Dermis microvascular lymphatic vessel endothelial cell (primary cell): ENCODE results near the gene TMEM255A. TPM values are rescaled to one million over a fixed set of nuclear protein-coding genes. Genes with fewer than 3 reads are reported as not detected.
"Not testable (repeated sequence)": the region's sequence is repeated elsewhere in the genome, so short reads cannot be mapped to it uniquely, and the experiment has no call there.

Source experiments
- DNase-seq, 2 donors: peaks; one replicate each; pipeline versions ENCODE4 v3.0.0 to v3.0.0-alpha.2; 2010; ENCODE audit warnings: low read depth in 2 of 2
- total RNA-seq: library from RNA; depleted of rRNA; stranded (reverse); fragments of >200 nt; gene quantifications from 2 replicates; pipeline ENCODE4 v1.2.1, GENCODE V29; 2014

The TMEM255A gene
- not detected in 2 replicates for total RNA-seq

DNA sequence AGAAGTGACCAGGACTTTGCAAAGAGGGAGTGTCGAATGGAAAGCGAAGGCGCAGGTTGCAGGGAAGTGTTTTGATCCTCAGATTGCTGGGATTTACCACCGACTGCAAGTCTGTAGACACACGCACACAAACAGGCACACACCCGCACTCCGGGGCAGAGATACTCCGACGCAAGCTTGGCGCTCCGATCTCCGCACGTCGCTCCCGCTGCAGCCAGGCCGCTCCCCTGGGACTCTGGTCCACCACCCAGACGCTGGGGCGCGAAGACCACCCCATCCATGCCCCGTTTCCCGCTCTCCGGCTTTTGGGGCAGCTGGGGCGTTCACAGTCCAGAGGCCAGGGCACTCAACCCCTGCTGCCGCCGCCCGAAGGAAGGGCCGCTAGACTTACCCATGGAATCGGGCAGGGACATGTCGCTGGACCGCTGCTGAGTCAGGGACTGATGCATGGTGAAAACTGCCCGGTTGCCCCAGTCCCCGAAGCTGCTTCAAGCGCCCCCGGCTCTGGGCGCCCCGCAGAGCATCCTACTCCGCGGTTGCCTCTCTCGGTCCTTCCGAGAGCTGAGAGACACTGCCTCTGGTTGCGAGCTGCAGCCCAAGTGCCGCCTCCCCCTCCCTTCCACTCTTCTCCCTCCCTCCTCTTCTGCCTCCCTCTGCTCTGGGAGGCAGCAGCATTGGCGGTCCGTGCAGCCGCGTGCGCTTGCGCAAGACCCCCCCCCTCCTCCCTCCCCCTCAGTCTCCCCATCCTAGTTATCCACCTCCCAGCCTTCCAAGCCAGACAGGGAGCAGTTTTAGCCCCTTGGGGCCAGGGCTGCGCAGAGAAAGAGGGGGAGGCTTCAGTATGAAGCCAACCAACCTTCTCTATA lies at the start of gene TMEM255A:
Gene TMEM255A (minus strand): TSS at position 601 of the 866 bp plus-strand sequence. CDS start 152 bp downstream, at position 449.
- no peak for DNase-seq

DNA sequence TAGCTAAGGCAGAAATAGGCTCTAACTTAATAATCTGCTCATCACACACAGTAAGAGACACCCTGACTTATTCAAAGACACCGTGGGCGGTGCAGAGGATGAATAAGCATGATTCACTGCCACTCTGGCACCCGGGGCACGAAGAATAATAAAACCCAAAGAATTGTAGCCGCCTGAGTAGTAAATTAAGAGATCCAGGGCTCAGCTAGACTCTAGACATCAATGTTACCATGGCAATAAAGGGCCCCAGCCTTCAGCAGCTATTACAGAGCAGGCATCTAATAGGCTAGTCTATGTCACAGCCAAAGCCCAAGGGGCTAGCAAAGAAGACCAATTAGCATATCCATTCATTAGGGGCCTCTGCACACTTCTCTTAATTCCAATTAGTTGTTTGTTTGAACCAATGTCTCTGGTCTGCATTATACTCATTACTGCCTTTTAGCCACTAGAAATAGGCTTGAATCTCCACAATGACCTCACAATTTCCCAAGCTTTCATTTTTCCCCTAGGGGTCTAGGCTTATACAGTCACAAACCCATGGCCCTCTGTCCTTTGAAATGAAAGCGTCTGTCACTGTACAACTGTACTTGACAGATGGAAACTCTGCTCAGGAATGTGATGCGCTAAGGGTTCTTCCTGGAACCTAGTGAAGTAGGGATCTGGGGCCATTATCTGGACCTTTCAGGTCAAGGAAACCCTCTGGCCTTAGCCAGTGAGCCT lies 47.6 kb upstream of the TMEM255A start:
- no peak for DNase-seq

DNA sequence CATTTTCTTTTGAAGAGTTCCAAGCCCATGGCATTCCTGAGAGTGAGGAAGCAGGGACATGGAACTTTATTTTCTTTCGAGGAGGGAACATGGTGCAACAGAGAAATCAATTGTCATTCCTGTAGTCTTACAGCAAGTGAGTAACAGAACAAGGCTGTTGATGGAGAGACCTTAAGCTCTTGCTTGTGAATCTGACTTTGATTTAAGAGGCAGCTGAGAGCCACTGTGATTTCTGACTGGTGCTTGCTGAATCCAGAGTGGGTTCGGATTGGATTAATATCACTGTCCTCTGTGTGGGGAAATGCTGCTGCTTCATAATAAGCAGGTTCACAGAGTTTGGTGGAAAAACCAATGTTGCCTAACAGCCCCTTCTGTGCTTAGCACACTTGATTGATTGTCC lies 45.9 kb upstream of the TMEM255A start:
- DNase-seq: no peak

DNA sequence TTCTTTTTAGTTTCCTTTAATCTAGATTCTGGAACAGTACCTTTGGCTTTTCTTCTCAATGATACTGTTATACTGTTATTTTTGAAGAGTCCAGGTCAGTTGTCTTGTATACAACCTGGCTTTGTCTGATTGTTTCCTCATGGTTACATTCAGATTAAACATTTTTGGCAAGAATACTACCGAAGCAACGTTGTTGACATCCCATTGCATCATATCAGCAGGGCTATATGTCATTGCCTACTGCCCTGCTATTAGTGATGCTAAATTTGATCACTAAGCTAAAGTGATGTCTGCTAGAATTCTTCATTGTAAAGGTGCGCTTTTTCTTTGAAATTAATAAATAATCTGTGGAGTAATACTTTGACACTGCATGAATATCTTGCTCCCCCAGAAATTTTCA lies 44.8 kb upstream of the TMEM255A start:
- DNase-seq: no peak

DNA sequence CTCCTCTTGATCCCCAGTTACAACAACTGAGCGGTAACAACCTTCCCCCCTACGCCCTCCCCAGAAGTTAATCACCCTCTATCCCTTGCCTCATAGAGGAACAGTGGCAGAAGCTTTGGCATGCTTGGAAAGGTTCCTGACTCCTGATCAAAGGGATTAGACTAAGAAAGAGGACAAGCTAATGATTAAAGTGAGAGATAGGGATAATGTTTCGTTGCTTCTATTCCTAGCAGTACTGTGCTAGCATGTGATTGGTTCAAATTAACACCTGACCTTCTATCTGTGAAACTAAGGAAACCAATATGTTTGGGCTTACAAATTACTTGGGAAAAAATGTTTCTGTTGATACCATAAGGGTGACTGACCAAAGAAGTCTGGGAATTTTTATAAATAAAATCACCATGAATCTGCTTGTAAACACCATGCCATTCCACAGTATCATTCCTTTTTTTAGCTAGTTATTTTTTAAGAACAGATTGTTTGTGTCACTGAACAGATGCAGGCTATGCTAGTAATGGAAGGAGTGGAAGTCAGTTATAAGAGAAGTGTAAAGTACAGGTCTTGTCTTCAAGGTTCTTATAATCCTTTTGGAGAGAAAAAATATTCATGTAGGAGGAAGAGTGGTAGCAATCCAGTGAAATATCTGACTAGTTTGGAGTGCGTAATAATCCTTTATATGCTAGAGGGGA lies 39.3 kb upstream of the TMEM255A start:
- DNase-seq: no peak

DNA sequence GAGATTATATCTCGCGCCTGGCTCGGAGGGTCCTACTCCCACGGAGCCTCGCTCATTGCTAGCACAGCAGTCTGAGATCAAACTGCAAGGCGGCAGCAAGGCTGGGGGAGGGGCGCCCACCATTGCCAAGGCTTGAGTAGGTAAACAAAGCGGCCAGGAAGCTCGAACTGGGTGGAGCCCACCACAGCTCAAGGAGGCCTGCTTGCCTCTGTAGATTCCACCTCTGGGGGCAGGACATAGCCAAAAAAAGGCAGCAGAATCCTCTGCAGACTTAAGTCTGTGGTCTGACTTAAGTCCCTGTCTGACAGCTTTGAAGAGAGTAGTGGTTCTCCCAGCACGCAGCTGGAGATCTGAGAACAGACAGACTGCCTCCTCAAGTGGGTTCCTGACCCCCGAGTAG lies 33.3 kb upstream of the TMEM255A start:
- not testable (repeated sequence) for DNase-seq

DNA sequence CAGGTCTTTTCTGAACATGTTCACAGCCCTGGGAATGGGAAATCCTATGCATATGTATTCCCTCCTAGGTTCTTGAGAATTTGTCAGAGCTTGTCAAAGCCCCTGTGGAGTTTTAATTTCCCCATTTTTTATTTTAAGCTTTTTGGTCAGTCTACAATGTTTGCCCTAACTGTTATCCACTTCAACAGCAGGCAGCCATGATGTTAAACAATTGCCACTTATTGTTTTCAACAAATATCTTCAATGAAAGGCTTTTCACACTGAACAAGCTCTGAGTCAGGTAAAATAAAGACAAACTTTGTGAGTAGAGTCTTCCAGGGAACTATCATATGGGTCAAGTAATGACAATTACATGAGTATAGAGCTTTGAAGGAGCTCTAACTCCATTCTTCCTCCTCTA lies 25.6 kb upstream of the TMEM255A start:
- no peak for DNase-seq

DNA sequence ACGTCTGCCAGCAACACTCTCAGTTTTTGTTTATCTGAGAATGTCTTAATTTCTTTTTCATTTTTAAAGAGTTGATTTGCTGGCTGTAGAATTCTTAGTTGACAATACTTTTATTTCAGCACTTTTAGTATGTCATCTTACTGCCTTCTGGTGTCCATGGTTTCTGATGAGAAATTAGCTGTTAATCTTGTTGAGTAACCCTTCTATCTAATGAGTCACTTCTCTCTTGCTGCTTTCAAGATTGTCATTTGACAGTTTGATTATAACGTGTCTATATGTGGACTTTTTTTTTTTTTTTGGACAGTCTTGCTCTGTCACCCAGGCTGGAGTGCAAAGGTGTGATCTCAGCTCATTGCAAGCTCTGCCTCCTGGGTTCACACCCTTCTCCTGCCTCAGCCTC lies 24.0 kb upstream of the TMEM255A start:
- DNase-seq: no peak

DNA sequence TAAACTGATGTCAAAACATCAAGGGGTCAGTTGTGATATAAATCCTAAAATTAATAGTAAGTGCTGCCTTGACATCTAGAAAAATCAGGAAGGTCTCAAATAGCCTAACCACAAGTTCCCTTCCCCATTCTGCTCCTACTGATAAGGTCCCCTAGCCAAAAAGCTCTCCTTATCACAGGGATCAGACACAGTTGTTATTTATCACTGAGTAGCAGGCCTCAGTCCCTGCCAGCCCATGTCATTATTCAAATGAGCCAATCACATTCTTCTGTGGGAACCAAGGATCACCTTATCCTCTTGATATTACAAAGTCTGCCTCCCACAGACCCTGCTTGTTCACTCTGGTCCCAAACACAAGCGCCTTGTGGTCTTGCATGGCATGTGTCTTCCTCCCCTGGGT lies 23.3 kb upstream of the TMEM255A start:
- no peak for DNase-seq

DNA sequence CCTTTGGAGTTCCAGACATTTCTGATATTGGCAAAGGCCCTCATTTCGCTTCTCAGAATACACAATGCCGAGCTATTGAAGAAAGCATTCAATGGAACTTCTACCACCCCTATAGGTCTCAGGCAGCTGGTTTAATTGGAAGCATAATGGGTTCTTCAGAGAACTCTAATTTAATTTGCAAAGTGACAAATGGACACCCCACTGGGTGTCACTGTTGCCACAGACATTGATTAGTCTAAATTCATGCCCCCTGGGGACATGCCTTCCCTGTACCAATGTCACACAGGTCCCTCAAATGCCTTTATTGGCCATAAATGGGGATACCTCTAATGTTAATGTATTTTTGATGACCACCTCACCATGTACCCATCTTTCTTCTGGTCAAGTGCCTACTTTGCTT lies 22.9 kb upstream of the TMEM255A start:
- DNase-seq: no peak

DNA sequence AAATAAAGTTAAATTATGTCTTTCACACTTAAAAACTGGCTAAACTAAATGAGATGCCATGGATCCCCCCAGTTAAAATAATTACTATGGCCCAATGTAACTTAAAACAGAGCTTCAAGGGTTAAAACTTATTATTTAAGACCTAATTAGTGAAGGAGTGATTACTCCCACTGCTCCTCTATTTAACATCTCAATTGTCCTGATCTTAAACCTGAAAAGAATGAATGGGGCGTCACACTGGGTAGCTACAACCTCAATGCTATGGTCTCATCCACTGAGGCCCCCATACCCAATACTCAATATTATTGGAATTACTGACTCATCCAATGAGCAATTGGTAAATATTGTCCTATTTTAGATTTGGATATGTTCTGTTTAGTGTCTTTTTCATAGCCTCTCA lies 21.1 kb upstream of the TMEM255A start:
- DNase-seq: no peak

DNA sequence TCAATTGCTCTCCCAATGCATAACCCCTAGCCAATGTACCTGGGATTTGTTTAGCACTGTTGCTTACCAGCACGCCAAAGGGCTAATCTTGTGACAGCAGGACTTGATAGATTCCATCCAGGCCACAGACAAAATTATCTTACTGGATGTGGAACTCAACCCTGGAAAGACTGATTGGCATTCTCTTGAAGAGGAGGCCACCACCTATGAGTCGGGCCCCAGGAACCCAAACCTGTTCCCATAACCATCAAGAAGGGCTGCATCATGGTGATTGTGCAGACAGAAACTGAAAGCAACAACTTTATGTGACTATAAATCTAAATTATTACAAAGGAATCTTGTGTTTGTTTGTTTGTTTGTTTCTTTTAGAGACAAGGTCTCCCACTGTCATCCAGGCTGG lies 19.9 kb upstream of the TMEM255A start:
- no peak for DNase-seq

DNA sequence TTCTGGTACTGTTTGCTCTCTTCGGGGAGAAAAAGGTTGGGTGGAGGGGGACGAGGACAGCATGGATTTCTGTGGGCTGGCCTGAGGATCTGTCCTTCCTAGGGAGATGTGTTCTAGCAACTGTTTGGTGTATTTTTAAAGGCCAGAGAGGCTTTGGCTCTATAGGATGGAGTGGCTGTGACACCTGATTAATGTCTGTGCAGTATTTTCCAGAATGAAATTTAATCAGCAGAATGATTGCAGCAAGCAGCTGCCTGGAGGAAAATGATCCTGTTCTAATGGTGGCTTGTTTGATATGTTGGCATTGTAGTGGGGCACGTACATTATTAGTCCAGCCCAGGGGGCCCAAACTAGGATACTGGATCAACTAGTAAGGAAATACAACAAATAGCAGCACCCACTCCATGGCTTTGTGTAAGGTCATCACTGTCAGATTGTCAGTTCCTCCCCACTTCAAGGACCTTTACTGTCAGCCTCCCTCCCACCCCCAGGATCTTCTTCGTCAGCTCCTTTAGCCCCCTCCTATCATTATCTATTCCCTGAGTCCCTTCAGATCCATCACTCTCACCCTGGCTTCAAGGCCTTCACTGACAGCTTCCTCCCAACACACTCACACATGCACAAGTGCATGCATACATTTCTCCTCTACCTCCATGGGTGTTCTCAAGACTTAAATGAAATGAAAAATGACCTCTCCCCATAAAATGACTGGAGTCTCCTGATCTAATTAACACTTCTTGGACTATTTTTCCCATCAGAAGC lies 10.4 kb upstream of the TMEM255A start:
- DNase-seq: no peak

DNA sequence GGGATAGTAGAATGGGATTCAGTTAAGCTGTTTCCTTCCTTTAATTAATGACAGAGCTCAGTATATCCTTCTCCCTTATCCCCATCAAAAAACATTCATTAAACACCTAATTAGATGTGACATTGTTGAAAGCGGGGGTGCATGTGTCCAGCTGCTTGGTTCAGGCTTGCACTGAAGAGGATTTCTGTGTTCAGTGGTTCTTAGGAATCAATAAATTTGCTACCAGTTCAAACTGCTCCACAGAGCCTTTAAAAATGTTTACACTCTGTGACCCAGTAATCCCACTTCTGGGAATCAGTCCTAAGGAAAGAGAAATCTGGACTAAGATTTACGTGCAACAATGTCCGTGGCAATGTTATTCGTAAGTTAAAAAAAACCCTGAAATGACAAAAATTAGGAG lies 7.2 kb upstream of the TMEM255A start:
- DNase-seq: no peak

DNA sequence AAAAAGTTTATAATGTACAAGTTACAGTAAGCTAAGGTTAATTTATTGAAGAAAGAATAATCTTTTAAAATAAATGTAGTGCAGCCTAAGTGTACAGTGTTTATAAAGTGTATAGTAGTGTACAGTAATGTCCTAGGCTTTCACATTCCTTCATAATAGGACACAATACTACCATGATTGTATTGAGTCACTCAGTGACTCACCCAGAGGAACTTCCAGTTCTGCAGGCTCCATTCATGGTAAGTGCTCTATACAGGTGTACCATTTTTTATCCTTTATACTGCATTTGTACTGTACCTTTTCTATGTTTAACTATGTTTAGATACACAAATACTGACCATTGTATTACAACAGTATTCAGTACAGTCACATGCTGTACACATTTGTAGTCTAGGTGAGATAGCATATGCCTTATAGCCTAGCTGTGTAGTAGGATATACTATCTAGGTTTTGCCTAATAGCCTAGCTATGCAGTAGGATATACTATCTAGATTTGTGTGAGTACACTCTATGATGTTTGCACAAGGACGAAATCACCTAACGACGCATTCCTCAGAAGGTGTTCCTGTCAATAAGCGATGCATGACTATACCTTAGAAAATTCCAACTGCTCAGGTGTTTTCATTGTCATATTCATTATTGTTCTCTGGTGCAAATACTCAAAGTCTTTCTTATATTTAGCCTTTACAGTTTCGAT lies 5.5 kb upstream of the TMEM255A start:
- DNase-seq: no peak

DNA sequence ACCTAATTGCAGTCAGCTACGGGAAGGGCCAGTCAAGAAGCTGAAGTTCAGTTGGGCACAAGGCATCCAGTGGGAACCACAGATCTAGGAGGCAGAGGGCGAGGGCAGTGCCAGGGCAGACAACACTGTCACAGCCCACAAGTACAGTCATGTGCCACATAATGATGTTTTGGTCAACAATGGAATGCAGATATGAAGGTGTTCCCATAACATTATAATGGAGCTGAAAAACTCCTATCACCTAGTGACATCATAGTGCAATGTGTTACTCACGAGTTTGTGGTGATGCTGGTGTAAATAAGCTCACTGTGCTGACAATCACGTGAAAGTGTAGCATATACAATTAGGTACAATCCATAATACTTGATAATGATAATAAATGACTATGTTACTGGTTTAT lies 4.5 kb upstream of the TMEM255A start:
- DNase-seq: no peak

DNA sequence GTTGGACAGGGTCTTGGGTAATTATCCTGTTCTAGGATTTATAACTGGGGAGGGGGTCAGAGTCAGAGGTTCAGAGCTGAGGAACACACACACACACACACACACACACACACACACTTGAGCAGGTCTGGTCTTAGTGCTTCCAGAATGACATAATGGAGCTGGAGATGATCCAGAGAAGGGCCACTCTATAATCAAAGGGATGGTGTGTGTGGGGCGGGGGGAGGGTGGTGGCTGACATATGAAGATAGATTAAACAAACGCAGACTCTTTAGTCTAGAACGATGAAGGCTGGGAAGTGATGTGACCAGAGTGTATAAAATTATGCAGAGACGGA lies 434 bp upstream of the TMEM255A start:
- no peak for DNase-seq

DNA sequence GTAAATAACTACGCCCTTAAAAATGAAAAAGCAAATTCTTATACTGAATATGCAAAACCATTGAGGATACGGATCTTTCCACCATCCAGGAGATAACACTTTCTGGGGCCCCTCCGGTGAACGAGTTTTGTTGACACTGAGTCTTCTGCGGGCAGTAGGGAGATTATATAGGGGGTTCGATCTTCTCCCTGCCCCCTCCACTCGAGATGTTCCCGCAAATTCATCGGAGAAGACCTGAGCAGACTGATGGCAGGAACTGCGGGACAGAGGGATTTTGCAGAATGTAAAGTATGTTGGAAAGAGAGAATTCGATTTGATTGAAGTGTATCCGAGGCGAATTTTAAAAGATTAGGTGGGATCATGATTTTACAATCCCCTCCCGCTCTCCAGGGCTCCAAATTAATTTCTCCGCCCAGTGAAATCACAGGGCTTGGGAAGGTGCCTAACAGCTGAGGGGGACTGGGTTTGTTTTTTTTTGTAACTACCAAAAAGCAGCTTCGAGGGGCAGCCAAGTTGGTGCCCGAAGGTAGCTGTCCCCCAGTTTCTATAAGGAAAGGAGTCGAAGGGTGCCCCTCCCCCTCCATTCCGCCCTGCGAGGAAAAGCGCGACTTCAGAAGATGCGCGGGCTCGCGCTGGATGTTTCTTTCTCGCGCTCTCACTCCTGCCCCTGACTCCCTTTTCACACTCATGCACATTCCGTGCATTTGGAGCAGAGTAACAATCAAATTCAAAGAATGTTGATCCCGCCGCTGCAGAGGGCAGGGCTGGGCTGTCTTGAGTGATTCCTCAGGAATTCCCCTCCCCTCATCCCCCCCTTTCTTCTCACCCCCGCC lies 1.2 kb downstream of the TMEM255A start:
- DNase-seq: no peak

DNA sequence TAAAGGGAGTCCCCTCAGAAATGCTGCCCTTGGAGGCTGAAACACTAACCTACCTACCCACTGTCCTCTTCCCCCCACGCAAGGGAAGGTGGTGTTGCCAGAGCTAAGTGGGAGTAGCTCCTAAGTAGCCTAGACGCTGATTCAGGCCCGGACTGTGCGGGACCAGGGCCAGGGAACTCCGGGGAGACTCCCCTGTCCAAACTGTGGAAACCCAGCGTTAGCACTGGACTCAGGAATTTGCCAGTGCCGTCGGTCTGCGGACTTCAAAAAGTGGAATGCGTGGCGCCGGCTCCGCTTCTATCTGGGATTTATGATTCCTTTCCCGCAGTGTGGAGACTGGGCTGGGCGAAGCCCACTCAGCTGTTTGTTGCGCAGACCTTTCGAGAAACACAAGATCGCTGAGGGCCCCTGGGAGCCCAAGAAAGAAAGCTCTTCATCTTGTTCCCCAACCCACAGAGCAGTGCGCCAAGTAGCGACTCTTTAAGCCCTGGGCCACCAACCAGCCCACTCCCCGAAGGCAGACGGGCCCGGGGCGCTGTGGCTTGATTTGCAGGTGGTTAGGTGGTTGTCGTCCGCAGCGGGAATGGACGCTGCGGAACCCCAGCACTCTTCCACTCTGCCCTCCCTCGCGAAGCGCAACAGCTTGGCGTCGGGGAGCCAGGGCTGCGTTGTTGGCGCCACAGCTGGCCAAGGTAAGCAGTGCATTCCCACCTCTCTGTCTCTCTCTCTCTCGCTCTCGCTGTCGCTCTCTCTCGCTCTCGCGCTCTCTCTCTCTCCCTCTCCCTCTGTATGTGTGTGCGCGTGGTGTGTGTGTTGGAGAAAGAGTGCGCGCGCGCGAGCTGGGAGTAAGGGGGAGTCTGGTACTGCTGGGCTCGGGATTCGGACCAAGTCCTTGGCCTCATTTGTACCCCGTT lies 2.0 kb downstream of the TMEM255A start:
- peak; percentile 35 to 46 for DNase-seq
